GM19328 (cell line): ENCODE results near the gene C19orf53.

Source experiments
- ATAC-seq: cut with Tn5 transposase; IDR thresholded peaks from one replicate; pipeline ENCODE4 v1.9.1; 2021; ENCODE audit warnings: mild to moderate bottlenecking, moderate library complexity; ENCODE audit not compliant: unreplicated experiment

The C19orf53 gene

GRCh38 chr19:13825489-13826441 is 51.5 kb downstream of the C19orf53 start:
- no peak for ATAC-seq

GRCh38 chr19:13826652-13827235 is 52.5 kb downstream of the C19orf53 start:
- no peak for ATAC-seq

- ATAC-seq, result no peak
Observed at GRCh38 chr19:13827656-13828055, 53.4 kb downstream of the C19orf53 start.
